K562 (cell line): ENCODE results near the gene TMEM132C.

Experiments
- HDAC3 ChIP-seq: fragments of 450-650 bp; IDR thresholded peaks from 2 replicates; pipeline ENCODE4 v1.6.1; 2018; ENCODE audit warnings: borderline replicate concordance, mild to moderate bottlenecking, moderate library complexity; ENCODE audit not compliant: partially characterized antibody
- MYC ChIP-seq, 2 experiments: fragments of 250-450 bp in 1 of 2; sonication (Bioruptor Pico) in 1 of 2; IDR thresholded peaks; 2 replicates each; pipeline versions ENCODE4 v1.5.1 to v1.6.1; 2012 to 2021; ENCODE audit warnings: low read depth in 2 of 2, borderline replicate concordance in 1 of 2, improper control_type of control experiment in 1 of 2, low read length in 1 of 2, mild to moderate bottlenecking in 1 of 2, moderate library complexity in 1 of 2
- NR1H2 ChIP-seq: sonication (generic); formaldehyde crosslinking; IDR thresholded peaks from 2 replicates; pipeline ENCODE4 v1.4.0; 2020; ENCODE audit warnings: mild to moderate bottlenecking, missing genetic modification reagents
- RFX5 ChIP-seq: IDR thresholded peaks from 2 replicates; pipeline ENCODE4 v1.6.1; 2011; ENCODE audit warnings: low read depth, mild to moderate bottlenecking, improper control_type of control experiment, low read length
- RNF2 ChIP-seq: sonication (generic); IDR thresholded peaks from 2 replicates; pipeline ENCODE4 v1.6.1; 2016
- ZC3H8 ChIP-seq: fragments of 450-650 bp; IDR thresholded peaks from 2 replicates; pipeline ENCODE4 v1.6.1; 2017

GRCh38 chr12:128267651-128268378, 845 bp downstream of the TMEM132C start:
- TF ChIP-seq MYC (IDR thresholded peaks at IDR 0.05; ENCODE audit: low read depth, low read length) (no peak), MYC (CRISPR knock-in tag; IDR thresholded peaks at IDR 0.05; ENCODE audit: borderline replicate concordance, low read depth) (no peak), ZC3H8 (no peak), RFX5 (no peak), HDAC3 (no peak), RNF2 (no peak), NR1H2 (CRISPR knock-in tag) (no peak)
